Mesenchymal stem cell (in vitro differentiated cells and primary cell): Measurements from ENCODE around the gene KDM4B.

Source experiments
- DNase-seq: peaks from one replicate; pipeline ENCODE4 v3.0.0-alpha.2; 2013
- H2AFZ ChIP-seq: one replicate; pipeline ENCODE4 v1.6.1; 2013; ENCODE audit warnings: low read depth, mild to moderate bottlenecking, control low read depth, inconsistent platforms, low read length, moderate library complexity
- H2AK5ac ChIP-seq: 2 replicates; pipeline ENCODE4 v1.6.1; 2013; ENCODE audit warnings: low read length, moderate library complexity, mild to moderate bottlenecking, inconsistent platforms; ENCODE audit not compliant: severe bottlenecking
- H2BK120ac ChIP-seq: one replicate; pipeline ENCODE4 v1.6.1; 2013; ENCODE audit warnings: low read depth, mild to moderate bottlenecking, inconsistent platforms, low read length, moderate library complexity
- H2BK12ac ChIP-seq, 2 experiments: one replicate each; pipeline ENCODE4 v1.6.1; 2013; ENCODE audit warnings: inconsistent platforms in 2 of 2, low read length in 2 of 2, mild to moderate bottlenecking in 2 of 2, moderate library complexity in 2 of 2, control low read depth in 1 of 2
- H2BK15ac ChIP-seq: one replicate; pipeline ENCODE4 v1.6.1; 2013; ENCODE audit warnings: mild to moderate bottlenecking, low read depth, inconsistent platforms; ENCODE audit not compliant: poor library complexity, severe bottlenecking
- H2BK5ac ChIP-seq: 2 replicates; pipeline ENCODE4 v1.6.1; 2013; ENCODE audit warnings: low read depth, mild to moderate bottlenecking, low read length, control low read depth, inconsistent platforms; ENCODE audit not compliant: poor library complexity, severe bottlenecking
- H3K14ac ChIP-seq, 2 experiments: one replicate each; pipeline ENCODE4 v1.6.1; 2013; ENCODE audit warnings: inconsistent platforms in 2 of 2, low read length in 2 of 2, control low read depth in 1 of 2, mild to moderate bottlenecking in 1 of 2, moderate library complexity in 1 of 2
- H3K18ac ChIP-seq, 2 experiments: one replicate each; pipeline ENCODE4 v1.6.1; 2013; ENCODE audit warnings: inconsistent platforms in 2 of 2, low read length in 2 of 2, control low read depth in 1 of 2, low read depth in 1 of 2, mild to moderate bottlenecking in 1 of 2
- H3K23ac ChIP-seq, 2 experiments: one replicate each; pipeline ENCODE4 v1.6.1; 2013; ENCODE audit warnings: inconsistent platforms in 2 of 2, low read length in 2 of 2, mild to moderate bottlenecking in 2 of 2, moderate library complexity in 2 of 2, control low read depth in 1 of 2
- H3K27ac ChIP-seq: 2 replicates; pipeline ENCODE4 v1.5.1; 2013; ENCODE audit warnings: mild to moderate bottlenecking, moderate library complexity, low read length, control low read depth, inconsistent platforms; ENCODE audit not compliant: poor library complexity, severe bottlenecking
- H3K27me3 ChIP-seq, 2 experiments: 2 replicates each; pipeline versions ENCODE4 v1.6.1 to v1.7.0; 2013; ENCODE audit warnings: low read length in 2 of 2, mild to moderate bottlenecking in 2 of 2, moderate library complexity in 2 of 2, control low read depth in 1 of 2, inconsistent platforms in 1 of 2; ENCODE audit not compliant: control insufficient read depth in 1 of 2, insufficient read depth in 1 of 2
- H3K36me3 ChIP-seq, 2 experiments: 2 replicates each; pipeline versions ENCODE4 v1.6.1 to v1.7.0; 2013; ENCODE audit warnings: low read length in 2 of 2, control low read depth in 1 of 2, inconsistent platforms in 1 of 2, low read depth in 1 of 2, mild to moderate bottlenecking in 1 of 2; ENCODE audit not compliant: insufficient read depth in 2 of 2, control insufficient read depth in 1 of 2
- H3K4ac ChIP-seq, 2 experiments: one replicate each; pipeline ENCODE4 v1.6.1; 2013; ENCODE audit warnings: inconsistent platforms in 2 of 2, low read length in 2 of 2, mild to moderate bottlenecking in 2 of 2, moderate library complexity in 2 of 2, control low read depth in 1 of 2, low read depth in 1 of 2
- H3K4me1 ChIP-seq: 2 replicates; pipeline ENCODE4 v1.6.1; 2013; ENCODE audit warnings: low read depth, low read length, control low read depth; ENCODE audit not compliant: control insufficient read depth, insufficient read depth
- H3K4me2 ChIP-seq: 2 replicates; pipeline ENCODE4 v1.6.1; 2013; ENCODE audit warnings: low read length, mild to moderate bottlenecking, inconsistent platforms; ENCODE audit not compliant: poor library complexity, severe bottlenecking
- H3K4me3 ChIP-seq, 2 experiments: 2 replicates each; pipeline versions ENCODE4 v1.5.1 to v1.7.0; 2013; ENCODE audit warnings: low read length in 2 of 2, mild to moderate bottlenecking in 2 of 2, control low read depth in 1 of 2, low read depth in 1 of 2; ENCODE audit not compliant: insufficient read depth in 1 of 2
- H3K79me1 ChIP-seq: replicated peaks from 2 replicates; pipeline ENCODE4 v1.6.1; 2013; ENCODE audit warnings: mild to moderate bottlenecking, control low read depth, low read length, inconsistent platforms; ENCODE audit not compliant: poor library complexity, severe bottlenecking
- H3K9ac ChIP-seq: 2 replicates; pipeline ENCODE4 v1.7.0; 2013; ENCODE audit warnings: mild to moderate bottlenecking, low read length, moderate library complexity
- H3K9me3 ChIP-seq: 2 replicates; pipeline ENCODE4 v1.7.0; 2013; ENCODE audit warnings: mild to moderate bottlenecking, low read length; ENCODE audit not compliant: control insufficient read depth
- H4K8ac ChIP-seq: one replicate; pipeline ENCODE4 v1.6.1; 2013; ENCODE audit warnings: inconsistent platforms, mild to moderate bottlenecking, low read length, moderate library complexity
- H4K91ac ChIP-seq: one replicate; pipeline ENCODE4 v1.6.1; 2013; ENCODE audit warnings: mild to moderate bottlenecking, low read length, inconsistent platforms
- WGBS: methylation state at CpG from one replicate; pipeline ENCODE4 v1.1.7; 2013; ENCODE audit warnings: mixed read lengths; 5-methylcytosine and 5-hydroxymethylcytosine counted together

The KDM4B gene

DNA sequence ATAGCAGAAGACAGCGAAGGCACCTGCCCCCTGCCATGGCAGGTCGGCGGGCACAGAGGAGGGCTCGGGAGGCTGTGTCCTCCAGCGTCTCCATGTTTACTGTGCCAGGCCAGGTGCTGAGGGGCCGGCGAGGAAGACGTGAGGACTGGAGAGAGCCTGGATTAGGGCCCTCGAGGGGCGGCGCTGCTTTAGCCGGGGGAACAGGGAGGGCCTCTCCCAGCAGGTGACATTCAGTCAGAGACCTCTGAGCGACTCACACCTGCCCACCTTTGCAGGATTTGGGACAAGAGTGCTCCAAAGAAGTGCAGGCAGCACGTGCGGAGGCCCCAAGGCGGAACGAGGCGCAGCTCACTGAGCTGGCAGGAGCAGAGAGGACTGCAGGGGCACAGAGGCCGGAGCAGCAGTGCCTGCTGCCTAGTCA lies 17.6 kb downstream of the KDM4B start:
- WGBS = 87% methylated on average over 18 of the region's 19 CpGs
- Histone ChIP-seq H2BK5ac (no peak overlapping the region), H3K4me2 (no peak overlapping the region), H3K36me3 (peaks cover 3 to 37% of the 10 kb centered on the region in 2 experiments), H3K9ac (no peak overlapping the region), H3K14ac (no peak overlapping the region), H3K9me3 (peaks cover under 1% of the 10 kb centered on the region), H3K4me3 (no peak overlapping the region), H3K27ac (no peak overlapping the region), H2BK12ac (peak overlapping the region in 1 of 2 experiments; percentile 29), H3K27me3 (no peaks in the 10 kb centered on the region), H4K8ac (no peak overlapping the region), H3K18ac (no peak overlapping the region), H3K79me1 (peaks cover 40% of the 10 kb centered on the region), H3K23ac (peak overlapping the region in 1 of 2 experiments; percentile 26), H2BK120ac (no peak overlapping the region), H2BK15ac (no peak overlapping the region), H2AFZ (no peak overlapping the region), H2AK5ac (no peak overlapping the region), H3K4me1 (peaks cover 55% of the 10 kb centered on the region), H4K91ac (peak overlapping the region; percentile 57), H3K4ac (no peak overlapping the region)
- DNase-seq = no peak

DNA sequence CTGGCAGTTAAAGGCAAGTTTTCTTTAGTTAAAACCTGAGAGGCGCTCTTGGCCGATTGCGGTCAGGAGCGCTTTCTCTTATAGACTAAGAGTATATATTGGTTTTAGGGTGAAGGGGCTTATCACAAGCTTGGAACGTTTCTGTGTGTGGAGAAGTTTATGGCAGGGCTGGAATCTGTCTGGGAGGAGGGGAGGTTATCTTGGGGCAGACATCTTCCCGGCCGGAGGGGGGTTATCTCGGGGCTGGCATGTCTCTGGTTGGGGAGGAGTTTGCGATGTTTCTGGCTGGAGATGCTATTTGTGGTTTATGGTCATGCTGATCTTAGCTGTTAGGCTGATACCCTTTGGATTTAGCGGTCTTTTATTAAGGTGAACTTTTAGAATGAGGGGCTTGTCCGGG lies 18.3 kb downstream of the KDM4B start:
- no peak overlapping the region for H4K8ac ChIP-seq
- 20% methylated on average over 11 of the region's 11 CpGs for WGBS
- peaks cover 8 to 36% of the 10 kb centered on the region in 2 experiments for H3K36me3 ChIP-seq
- H3K18ac ChIP-seq = peak overlapping the region in 1 of 2 experiments; percentile 5
- peaks cover 52% of the 10 kb centered on the region for H3K4me1 ChIP-seq
- no peak overlapping the region for H2BK15ac ChIP-seq
- no peak overlapping the region for H2BK12ac ChIP-seq
- H2BK5ac ChIP-seq = no peak overlapping the region
- no peak overlapping the region for H2AFZ ChIP-seq
- H3K79me1 ChIP-seq = peaks cover 41% of the 10 kb centered on the region
- peaks cover 9% of the 10 kb centered on the region for H3K9me3 ChIP-seq
- peak overlapping the region; percentile 54 for H3K9ac ChIP-seq
- no peak overlapping the region for H3K14ac ChIP-seq
- no peaks in the 10 kb centered on the region for H3K27me3 ChIP-seq
- no peak overlapping the region for H4K91ac ChIP-seq
- H3K4me2 ChIP-seq = no peak overlapping the region
- DNase-seq = peak; percentile 38
- no peak overlapping the region for H2AK5ac ChIP-seq
- H3K27ac ChIP-seq = no peak overlapping the region
- no peak overlapping the region for H3K4ac ChIP-seq
- H2BK120ac ChIP-seq = no peak overlapping the region
- H3K23ac ChIP-seq = no peak overlapping the region
- H3K4me3 ChIP-seq = peak overlapping the region in 1 of 2 experiments; percentile 41

DNA sequence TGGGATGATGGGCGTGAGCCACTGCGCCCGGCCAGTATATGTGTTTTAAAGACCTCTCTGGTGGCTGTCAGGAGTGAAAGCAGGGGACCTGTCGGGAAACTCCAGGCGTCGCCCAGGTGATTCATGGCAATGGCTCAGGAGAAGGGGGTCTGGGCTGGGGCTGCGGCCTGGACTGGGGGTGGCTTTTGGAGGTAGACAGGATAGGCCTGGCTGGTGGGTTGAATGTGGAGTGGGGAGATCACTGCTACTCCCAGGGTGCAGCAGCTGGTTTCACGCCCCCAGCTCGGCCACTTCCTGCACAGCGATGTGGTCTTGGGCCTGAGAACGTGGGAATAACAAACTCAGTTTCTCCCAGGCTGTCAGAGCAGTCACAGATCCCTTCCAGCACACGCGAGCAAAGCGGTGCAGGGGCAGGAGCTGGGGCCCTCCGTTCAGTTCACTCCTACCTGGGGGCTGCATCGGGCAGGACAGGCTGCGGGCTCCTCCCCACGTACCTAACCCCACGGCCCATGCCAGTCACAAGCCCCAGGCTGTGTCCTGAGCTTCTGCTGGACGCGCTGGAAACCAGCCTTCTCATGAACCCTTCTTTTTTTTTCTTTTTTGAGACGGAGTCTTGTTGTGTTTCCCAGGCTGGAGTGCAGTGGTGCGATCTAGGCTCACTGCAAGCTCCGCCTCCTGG lies 18.9 kb downstream of the KDM4B start:
- H3K14ac ChIP-seq = peak overlapping the region in 1 of 2 experiments; percentile 88
- DNase-seq = peak; percentile 73
- peak overlapping the region in 1 of 2 experiments; percentile 24 for H2BK12ac ChIP-seq
- no peaks in the 10 kb centered on the region for H3K27me3 ChIP-seq
- WGBS = 44% methylated on average over 21 of the region's 24 CpGs
- H3K27ac ChIP-seq = no peak overlapping the region
- no peak overlapping the region for H2BK120ac ChIP-seq
- H3K23ac ChIP-seq = peak overlapping the region in 1 of 2 experiments; percentile 51
- H2AFZ ChIP-seq = no peak overlapping the region
- H3K9me3 ChIP-seq = peaks cover 9% of the 10 kb centered on the region
- peak overlapping the region; percentile 10 for H2AK5ac ChIP-seq
- H3K79me1 ChIP-seq = peaks cover 41% of the 10 kb centered on the region
- H2BK5ac ChIP-seq = no peak overlapping the region
- no peak overlapping the region for H4K91ac ChIP-seq
- H4K8ac ChIP-seq = no peak overlapping the region
- H3K9ac ChIP-seq = peak overlapping the region; percentile 54
- no peak overlapping the region for H3K4me2 ChIP-seq
- no peak overlapping the region for H2BK15ac ChIP-seq
- peak overlapping the region; percentile 5 to 84 for H3K18ac ChIP-seq
- peaks cover 52% of the 10 kb centered on the region for H3K4me1 ChIP-seq
- peaks cover 8 to 36% of the 10 kb centered on the region in 2 experiments for H3K36me3 ChIP-seq
- peak overlapping the region in 1 of 2 experiments; percentile 41 for H3K4me3 ChIP-seq
- no peak overlapping the region for H3K4ac ChIP-seq

GRCh38 chr19:4988770-4989251 lies 19.9 kb downstream of the KDM4B start:
- peak; percentile 87 for DNase-seq
- no peak overlapping the region for H2BK5ac ChIP-seq
- no peak overlapping the region for H2AFZ ChIP-seq
- peak overlapping the region; percentile 80 for H2BK15ac ChIP-seq
- H3K18ac ChIP-seq = peak overlapping the region; percentile 40 to 89
- peak overlapping the region in 1 of 2 experiments; percentile 74 for H3K4ac ChIP-seq
- H2AK5ac ChIP-seq = no peak overlapping the region
- 29% methylated on average over 13 of the region's 13 CpGs for WGBS
- H3K4me2 ChIP-seq = no peak overlapping the region
- peak overlapping the region; percentile 83 for H4K91ac ChIP-seq
- H2BK120ac ChIP-seq = no peak overlapping the region
- no peak overlapping the region for H2BK12ac ChIP-seq
- no peaks in the 10 kb centered on the region for H3K27me3 ChIP-seq
- H3K4me3 ChIP-seq = peak overlapping the region in 1 of 2 experiments; percentile 60
- H3K27ac ChIP-seq = no peak overlapping the region
- peaks cover 5 to 28% of the 10 kb centered on the region in 2 experiments for H3K36me3 ChIP-seq
- peak overlapping the region; percentile 77 for H4K8ac ChIP-seq
- peak overlapping the region; percentile 78 for H3K9ac ChIP-seq
- H3K14ac ChIP-seq = peak overlapping the region in 1 of 2 experiments; percentile 45
- peaks cover 9% of the 10 kb centered on the region for H3K9me3 ChIP-seq
- peaks cover 45% of the 10 kb centered on the region for H3K4me1 ChIP-seq
- no peak overlapping the region for H3K23ac ChIP-seq
- peaks cover 35% of the 10 kb centered on the region for H3K79me1 ChIP-seq
